ENCODE results near the gene SYT7.

SYT7 gene

DNA sequence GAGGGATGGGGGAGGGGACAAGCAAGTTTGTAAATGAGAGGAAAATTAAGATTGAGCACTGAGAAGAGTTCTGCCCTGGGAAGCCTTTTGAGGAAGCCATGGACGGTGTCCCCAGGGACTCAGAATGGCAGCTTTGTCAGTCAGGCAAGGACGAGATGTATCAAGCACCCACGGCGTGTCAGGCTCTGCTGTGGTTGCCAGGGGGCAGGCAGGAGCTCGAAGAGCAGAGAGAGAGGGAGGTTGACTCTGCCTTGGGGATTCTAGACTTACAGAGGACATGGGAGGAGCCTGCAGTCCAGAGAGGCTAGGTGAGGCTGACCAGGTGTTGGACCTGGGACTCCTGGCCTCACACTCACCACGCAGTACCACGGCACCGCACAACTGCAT is 29.1 kb upstream of the SYT7 start:
- no peak overlapping the region for H3K4me3 ChIP-seq (ENCODE audit: low read depth, low read length)
- no peak for DNase-seq (ENCODE audit: low read depth)

DNA sequence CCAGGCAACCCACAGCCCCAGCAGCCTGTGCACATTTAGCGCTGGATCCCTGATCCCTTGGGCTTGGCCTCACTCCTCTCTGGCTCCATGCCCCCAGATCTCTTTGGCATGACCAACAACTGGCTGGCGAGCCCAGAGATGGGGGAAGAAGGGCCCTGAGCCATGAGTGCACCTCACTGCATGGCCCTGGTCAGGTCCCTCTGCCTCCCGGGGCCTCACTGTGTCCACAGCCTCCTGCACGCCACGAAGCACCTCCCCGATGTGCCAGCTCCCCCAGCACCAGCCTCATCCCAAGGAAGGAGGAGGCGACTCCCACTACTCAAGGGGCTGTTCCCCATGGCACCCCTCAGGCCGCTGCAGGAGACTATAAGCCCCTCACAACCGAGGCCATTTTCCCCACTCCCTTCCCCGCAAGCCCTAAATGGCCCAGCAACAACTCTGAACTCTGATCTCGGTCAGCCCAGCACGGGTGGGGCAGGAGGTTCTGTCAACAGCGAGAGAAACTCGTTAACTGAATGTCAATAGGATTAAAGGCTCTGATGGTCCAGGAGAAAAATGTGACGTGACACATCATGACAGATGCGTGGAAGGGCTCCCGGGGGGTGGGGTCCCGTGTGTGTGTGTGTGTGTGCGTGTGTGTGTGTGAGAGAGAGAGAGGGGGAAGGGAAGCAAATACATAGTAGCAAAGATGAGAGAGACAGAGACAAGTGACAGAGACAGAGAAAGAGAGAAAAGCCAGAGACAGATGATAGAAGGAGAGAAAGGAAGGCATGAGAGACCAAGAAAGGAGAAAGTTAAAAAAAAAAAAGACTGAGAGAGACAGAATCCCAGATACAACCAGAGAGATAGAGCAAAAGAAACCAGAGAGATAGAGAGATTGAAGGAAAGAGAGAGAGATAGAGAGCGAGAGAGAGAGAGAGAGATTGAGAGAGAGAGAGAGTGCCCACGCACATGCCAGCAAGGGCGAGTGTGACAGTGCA is 28.4 kb upstream of the SYT7 start:
- DNase-seq (ENCODE audit: low read depth): no peak
- no peak overlapping the region for H3K4me3 ChIP-seq (ENCODE audit: low read depth, low read length)

DNA sequence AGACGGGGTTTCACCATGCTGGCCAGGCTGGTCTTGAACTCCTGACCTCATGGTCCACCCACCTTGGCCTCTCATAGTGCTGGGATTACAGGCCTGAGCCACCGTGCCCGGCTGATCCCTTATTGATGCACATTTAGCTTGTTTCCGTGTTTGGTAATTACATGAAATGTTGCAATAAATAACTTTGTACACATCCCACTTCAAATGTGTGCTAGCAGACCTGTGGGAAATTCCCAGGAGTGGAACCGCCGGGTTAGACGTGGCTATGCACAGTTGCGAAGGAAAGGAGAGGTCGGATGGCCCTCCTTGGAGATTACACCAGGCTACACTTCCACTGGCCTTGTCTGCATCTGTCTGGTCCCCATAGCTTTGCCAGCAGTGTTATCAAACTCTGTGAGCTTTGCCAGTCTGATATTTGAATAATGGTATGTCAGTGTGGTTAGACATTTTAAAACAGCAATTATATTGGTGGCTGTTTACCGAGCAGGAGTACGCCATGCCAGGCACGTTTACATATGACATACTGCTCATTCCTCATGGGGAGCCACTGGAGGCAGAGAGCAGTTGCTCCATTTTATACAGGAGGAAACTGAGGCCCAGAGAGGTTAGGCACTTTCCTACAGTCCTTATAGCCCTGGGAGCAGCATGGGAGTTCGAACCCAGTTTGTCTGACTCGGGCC is 27.2 kb upstream of the SYT7 start:
- no peak for DNase-seq (ENCODE audit: low read depth)
- H3K4me3 ChIP-seq (ENCODE audit: low read depth, low read length): no peak overlapping the region

DNA sequence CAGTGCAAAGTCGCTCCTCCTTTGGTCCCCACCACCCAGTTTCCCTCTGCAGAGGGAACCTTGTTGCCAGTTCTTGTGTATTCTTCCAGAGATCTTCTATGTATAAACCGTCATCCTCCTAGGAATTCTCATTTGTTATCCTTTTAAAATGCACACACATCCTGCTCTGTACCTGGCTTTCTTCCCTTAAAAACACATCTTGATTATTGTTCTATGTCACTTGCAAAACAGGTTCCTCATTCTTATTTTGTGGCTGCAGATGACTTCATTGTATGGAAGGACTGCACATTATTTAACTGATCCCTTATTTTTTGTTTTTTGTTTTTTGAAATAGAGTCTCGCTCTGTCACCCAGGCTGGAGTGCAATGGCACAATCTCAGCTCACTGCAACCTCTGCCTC is 26.6 kb upstream of the SYT7 start:
- H3K4me3 ChIP-seq (ENCODE audit: low read depth, low read length): no peak overlapping the region
- DNase-seq (ENCODE audit: low read depth): no peak

DNA sequence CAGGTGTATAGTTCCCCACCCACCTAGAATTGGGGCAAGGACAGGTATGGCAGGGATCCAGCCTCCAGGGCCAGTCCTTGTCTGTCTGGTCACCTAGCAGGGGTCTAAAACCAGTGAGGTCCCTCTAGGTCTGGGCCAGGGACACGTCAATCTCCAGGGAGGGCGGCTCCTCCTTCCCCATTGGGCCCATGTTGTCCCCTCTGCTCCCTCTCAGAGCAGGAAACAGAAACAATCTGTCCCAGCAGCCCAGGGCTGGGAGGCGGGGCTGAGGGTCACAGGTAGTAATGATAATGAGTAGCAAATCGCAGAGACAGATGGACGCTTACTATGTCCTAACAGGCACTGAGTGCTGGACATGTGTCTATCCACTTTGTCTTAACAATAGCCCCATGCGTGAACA is 22.8 kb upstream of the SYT7 start:
- H3K4me3 ChIP-seq (ENCODE audit: low read depth, low read length): no peak overlapping the region
- DNase-seq (ENCODE audit: low read depth): no peak

DNA sequence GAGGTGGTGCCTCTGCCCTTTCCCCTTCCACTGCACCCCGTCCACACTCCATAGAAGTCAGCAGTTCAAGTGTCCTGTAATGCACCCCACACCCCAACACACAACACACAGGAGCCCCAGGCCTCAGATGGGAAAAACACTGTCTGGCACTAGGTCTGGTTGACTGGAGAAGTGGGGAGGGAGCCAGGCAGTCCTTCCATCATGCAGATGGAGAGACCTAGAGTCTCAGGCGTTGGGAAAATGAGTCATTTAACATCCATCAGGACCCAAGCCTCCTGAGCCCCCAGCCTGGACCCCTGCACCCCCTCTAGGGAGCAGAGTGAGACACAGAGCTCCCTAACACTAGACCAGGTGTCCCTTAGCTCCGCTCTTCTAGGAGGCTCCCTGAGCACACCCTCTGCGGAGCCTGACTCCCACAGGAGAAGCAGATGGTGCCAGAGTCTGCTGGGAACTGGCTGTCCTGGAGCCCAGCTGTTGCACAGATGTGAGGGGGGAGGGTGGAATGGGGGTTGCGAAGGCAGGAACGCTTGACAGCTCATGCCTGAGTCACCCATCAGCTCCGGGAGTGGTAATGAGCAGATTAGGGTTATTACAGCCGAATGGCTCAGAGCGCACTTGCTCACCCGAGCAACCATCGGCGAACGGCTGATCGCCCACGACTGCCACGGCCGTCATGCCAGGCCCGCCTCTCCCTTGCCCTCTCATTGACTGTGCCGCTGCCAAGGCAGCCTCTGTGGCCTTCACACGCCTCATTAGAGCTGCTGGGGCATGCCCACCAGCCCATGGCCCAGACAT is 22.1 kb upstream of the SYT7 start:
- DNase-seq (ENCODE audit: low read depth): peak; percentile 91
- H3K4me3 ChIP-seq (ENCODE audit: low read depth, low read length): no peak overlapping the region

DNA sequence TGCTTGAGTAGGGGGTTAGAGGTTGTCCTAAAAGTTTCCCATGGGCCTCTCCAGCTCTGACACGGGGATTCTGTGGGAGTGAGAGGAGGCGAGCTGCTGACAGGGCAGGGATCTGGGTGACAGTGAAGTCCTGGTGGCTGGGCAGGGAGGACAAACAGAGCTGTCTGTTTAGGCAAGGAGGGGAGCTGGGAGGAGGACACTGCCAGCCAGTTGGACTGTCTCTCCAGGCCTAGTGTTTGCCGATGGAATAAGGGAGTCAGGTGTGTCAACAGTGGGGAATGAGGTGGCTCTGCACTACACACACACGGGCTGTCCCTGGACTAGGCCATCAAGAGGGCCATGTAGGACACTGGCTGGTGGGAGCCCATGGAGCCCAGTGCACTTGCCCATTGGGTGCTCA is 20.6 kb upstream of the SYT7 start:
- H3K4me3 ChIP-seq (ENCODE audit: low read depth, low read length): no peak overlapping the region
- DNase-seq (ENCODE audit: low read depth): no peak

DNA sequence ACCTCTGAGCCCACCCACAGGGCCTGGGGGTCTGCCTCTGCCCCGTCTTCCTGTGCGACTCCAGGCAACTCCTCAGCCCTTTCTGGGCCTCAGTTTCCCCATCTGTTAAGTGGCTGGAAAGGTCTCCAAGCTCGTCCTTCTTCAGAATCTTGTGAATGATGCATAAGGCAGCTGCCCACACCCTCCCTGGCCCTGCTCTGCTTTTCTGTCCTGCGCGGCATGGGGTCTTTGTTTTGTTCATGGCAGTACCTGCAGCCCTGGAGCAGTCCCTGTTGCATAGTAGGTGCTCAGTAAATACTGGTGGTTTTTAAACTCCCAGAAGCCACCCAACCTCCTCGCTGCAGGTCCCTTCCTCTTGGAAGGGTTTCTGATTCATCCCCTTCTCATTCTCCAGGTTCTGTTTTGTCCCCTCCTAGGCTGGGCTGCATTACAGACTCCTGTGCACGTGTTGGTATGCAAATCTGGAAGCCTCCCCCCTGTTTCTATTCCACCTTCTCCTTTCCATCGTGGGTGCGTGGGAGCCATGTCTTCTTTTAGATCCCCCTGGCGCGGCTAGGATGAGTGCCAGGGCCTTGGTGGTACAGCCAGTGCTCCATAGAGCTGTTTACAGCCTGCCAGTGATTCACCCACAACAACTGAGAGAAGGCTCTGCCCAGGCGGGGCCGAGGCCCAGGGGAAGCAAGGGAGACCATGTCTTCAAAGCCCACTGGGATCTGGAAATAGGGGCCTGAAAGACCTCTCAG is 19.3 kb upstream of the SYT7 start:
- DNase-seq (ENCODE audit: low read depth): no peak
- no peak overlapping the region for H3K4me3 ChIP-seq (ENCODE audit: low read depth, low read length)

DNA sequence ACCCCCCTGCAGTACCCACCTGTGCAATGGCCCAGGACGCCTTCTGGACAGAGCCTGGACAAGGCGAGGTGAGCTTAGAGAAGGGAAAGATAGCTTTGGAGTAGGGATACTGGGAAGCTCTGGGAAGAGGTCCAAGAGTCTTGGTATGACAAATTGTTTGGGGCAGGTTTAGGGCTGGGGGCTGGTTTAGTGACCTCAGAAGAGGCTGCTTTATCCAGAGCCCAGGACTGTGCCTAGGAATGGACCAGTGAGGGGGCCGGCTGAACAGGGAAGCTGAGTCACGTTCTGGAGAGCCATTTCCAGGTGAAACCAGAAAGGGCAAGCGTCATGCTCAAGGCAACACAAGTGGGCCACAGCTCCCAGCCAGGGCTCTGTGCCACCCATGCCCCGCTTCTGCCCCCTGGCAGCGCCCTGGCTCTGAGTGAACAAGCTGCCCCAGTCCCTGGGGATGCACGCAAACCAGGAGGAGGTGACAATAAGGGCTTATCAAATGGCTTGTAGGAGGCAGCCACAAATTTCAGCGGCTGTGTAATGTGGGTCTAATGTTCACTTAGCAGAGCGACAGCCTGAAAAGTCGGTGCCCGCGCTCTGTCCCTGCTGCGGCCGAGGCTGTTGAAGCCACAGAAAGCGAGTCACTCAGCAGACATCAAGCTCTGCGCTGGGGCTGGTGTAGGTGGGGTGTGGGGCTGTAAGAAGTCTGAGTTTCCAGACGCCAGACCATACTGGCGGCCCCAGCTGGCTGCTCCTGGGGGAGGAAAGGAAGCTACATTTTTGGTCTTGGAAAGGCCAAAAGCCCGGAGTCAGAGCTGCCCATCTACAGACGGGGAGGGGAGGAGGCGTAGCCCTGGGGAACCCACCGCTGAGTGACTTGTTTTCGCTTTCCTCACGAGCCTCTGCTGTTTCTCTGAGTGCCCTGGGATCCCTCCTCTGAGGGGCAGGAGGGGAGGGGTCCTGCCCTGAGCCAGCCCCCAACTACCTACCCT is 18.3 kb upstream of the SYT7 start:
- DNase-seq (ENCODE audit: low read depth): no peak
- H3K4me3 ChIP-seq (ENCODE audit: low read depth, low read length): no peak overlapping the region

DNA sequence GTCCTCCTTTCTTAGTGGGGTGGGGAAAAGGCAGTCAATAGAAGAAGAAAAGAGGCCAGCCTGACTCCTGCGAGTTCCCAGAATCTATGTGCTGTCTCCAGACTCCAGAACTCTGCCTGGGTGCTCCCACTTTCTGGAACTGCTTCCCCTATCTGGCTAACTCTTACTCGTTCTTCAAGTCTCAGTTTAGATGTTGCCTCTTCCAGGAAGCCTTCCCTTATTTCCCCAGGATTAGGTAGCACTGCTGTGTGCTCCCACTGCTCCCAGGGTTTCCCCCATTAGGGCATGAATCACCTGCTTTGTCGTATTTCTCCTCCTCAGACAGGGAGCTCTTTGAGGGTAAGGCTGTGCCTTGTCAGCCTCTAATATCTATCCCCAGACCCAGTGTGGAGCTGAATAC is 17.5 kb upstream of the SYT7 start:
- H3K4me3 ChIP-seq (ENCODE audit: low read depth, low read length): no peak overlapping the region
- DNase-seq (ENCODE audit: low read depth): no peak

DNA sequence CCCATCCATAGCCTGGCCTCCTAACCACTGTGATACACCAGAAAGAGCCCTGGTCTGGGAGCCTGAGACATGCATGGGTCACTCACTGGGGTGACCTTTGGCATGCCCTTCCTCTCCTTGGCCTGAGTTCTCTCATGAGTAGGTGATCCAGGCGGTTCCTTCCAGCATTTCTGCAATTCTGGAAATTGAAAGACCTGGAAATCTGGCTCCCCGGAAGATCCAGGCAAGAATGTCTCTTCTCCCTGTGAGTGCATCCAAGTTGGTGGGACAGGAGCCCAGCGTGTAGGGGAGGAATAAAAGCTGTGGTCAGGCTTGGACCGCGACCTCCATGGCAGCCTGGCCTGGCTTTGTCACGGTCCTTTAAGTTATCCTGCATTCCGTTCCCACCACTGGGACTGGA is 16.1 kb upstream of the SYT7 start:
- H3K4me3 ChIP-seq (ENCODE audit: low read depth, low read length): no peak overlapping the region
- no peak for DNase-seq (ENCODE audit: low read depth)

DNA sequence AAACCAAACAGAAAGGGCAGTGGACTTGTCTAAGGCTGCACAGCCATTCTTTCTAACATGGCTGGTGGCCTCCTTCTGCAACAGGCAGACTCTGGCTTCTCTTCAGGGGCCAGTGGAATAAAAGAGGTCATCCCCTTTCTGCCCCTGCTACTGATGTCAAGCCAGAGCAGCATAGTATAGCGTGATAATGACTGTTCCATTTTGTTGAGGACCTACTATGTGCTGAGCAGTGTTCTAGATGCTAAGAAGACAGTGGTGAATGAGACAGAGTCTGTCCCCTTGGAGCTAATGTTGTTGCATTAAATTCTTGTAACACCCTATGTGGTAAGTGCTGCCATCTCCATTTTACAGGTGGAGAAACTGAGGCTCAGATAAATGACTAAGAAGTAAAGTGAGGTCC is 15.7 kb upstream of the SYT7 start:
- no peak overlapping the region for H3K4me3 ChIP-seq (ENCODE audit: low read depth, low read length)
- no peak for DNase-seq (ENCODE audit: low read depth)

DNA sequence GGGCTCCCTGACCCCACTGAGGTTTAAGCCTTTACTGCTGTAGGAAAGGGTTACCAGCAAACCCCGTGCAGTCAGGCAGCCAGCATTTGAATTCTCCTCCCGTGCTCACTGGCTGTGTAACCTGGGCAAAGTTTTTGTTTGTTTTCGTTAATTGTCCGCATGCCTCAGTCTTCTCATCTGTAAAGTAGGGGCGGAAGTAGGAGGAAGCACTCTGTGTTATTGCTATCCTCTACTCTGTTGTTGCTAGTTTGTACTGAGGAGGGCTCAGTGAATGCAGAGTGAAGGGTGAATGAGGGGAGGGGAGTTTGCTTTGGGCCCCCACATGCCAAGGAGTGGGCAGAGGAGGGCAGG is 14.0 kb upstream of the SYT7 start:
- DNase-seq (ENCODE audit: low read depth): no peak
- no peak overlapping the region for H3K4me3 ChIP-seq (ENCODE audit: low read depth, low read length)

DNA sequence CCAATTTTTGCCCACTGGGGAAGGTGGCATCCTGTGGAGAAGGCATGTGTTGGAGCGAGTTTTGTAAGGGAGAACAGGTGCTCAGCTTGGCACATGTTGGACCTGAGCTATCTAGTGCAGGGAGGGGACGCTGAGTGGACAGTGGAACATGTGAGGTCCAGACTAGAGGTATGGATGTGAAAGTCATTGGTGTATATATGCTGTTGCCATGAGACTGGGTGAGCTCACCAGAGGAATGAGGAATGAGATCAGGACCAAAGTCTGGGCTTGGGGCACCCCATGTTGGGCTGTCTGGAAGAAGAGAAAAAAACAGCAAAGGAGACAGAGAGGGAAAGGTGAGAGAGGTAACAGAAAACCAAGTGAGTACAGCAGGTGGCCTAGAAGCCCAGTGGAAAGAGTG is 12.3 kb upstream of the SYT7 start:
- H3K4me3 ChIP-seq (ENCODE audit: low read depth, low read length): no peak overlapping the region
- no peak for DNase-seq (ENCODE audit: low read depth)

DNA sequence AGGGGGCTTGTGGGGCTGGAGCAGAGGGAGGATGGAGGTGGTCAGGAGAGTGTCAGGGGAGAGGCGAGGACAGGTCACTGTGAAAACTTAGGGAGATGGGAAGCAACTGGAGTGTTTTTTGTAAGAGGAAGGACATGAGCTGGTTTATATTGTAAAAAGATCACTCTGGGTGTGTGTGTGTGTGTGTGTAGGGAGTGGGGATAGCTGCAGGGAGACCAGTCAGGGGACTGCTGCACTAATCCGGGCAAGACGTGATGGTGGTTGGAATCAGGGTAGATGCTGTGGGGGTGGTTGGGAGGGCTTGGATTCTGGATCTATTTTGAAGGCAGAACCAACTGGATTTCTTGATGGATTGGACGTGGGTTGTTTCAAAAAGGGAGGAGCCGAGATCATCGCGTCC is 11.3 kb upstream of the SYT7 start:
- H3K4me3 ChIP-seq (ENCODE audit: low read depth, low read length): no peak overlapping the region
- DNase-seq (ENCODE audit: low read depth): no peak

DNA sequence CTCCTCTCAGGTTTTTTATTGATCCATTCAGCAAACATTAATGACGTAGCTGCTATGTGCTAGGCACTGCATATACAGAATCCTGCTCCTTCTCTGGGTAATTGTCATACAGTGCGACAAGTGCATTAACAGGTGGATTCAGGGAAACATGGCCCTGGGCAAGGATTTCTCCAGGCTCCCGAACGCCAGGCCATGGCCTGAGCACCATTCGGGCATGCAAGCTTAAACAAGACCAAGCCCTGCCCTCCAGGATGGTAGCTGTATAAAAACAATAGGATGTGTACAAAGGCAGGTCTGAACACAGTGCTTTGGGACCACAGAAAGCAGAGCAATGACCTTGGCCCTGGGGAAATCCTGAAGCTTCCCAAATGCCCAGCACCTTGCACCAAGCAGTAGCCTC is 9.1 kb upstream of the SYT7 start:
- no peak for DNase-seq (ENCODE audit: low read depth)
- H3K4me3 ChIP-seq (ENCODE audit: low read depth, low read length): no peak overlapping the region

DNA sequence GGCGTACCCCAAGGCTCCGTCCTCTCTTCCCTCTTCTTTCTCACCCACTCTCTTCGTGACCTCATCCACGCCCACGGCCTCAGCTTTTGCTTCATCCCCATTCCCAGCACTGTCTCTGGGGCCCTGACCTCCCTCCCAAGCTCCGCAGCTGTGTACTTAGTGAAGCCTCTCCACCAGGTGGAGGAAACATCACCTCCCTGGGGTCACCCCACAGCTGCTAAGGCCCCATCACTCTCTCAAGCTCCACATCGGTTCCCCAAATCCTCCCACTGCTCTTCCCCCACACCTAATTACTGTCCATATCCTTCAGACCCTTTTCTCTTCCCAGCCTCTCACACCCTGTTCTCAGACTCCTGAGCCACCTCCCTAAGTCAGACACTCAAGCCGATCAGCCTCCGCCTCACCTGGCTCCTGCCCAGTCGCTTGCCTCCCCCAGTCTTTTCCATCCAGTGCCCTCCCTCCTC is 7.9 kb upstream of the SYT7 start:
- DNase-seq (ENCODE audit: low read depth): peak; percentile 59
- H3K4me3 ChIP-seq (ENCODE audit: low read depth, low read length): no peak overlapping the region

DNA sequence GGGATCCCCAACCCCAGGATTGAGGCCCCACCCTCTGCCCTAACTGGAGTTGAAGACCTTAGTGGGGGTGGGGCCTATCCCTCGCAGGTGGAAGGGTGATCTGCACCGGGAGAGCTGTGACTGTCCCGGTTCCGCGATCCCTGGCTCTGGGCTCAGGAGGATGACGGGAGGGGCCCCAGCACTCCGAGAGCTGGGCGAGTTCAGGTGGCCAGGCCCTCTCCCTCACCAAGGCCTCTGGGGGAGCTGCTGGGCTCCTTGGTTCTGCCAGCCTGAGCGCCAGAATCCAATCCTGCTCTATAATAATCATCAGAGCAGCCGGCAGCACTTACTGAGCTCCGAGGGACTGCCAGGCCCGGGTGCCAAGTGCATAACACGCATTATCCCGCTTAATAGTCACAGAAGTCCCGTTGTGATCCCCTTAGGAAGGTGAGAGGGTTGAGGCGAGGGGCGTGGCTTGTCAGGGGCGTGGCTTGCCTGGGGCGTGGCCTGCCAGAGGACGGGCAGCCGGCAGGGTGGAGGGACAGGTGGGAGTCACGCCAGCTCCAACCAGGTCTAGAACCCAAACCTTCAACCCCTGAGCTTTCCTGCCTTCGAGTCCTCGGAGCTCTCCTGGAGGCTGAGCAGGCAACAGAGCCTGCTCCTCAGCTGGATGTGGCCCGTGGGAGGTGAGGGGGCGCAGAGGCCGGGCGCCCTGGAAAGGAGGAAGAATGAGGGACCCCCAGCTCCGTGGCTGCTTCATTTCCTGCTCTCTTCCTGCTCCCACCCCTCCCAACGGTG is 7.3 kb upstream of the SYT7 start:
- DNase-seq (ENCODE audit: low read depth): no peak
- H3K4me3 ChIP-seq (ENCODE audit: low read depth, low read length): peak overlapping the region; percentile 30
